ENCODE data around the gene RBMS3. TPM values are rescaled to one million over a fixed set of nuclear protein-coding genes. Genes with fewer than 3 reads are reported as not detected.

RBMS3 gene
- total RNA-seq, 4 donors from 2014 or later = 2.8 to 77.6 (median 13.7) TPM

DNA sequence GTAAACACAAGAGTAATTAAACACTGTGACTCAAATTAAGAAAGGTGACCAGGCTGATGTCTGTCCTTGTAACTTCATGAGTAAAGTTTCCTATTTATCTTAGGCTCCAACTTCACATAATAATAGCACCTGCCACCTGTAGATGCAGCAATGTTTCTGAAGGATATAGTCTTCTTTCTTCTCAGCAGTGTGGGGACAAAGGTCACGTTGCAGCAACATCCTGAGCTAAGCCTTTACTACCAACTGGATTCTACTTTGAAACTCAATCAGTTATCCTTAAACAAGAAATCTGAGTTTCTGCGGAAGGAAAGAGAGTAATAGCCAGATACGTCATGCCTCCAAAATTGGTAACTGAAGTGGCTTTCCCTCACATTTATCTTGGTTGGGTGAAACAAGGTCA is 253.1 kb downstream of the RBMS3 start:
- no peak for DNase-seq
- TF ChIP-seq, protein P1, sequence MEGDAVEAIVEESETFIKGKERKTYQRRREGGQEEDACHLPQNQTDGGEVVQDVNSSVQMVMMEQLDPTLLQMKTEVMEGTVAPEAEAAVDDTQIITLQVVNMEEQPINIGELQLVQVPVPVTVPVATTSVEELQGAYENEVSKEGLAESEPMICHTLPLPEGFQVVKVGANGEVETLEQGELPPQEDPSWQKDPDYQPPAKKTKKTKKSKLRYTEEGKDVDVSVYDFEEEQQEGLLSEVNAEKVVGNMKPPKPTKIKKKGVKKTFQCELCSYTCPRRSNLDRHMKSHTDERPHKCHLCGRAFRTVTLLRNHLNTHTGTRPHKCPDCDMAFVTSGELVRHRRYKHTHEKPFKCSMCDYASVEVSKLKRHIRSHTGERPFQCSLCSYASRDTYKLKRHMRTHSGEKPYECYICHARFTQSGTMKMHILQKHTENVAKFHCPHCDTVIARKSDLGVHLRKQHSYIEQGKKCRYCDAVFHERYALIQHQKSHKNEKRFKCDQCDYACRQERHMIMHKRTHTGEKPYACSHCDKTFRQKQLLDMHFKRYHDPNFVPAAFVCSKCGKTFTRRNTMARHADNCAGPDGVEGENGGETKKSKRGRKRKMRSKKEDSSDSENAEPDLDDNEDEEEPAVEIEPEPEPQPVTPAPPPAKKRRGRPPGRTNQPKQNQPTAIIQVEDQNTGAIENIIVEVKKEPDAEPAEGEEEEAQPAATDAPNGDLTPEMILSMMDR (IDR thresholded peaks at IDR 0.05) = no peak
- no peak for TF ChIP-seq POLR2A (IDR thresholded peaks at IDR 0.05)
- H3K27me3 ChIP-seq = no peaks in the 10 kb centered on the region

DNA sequence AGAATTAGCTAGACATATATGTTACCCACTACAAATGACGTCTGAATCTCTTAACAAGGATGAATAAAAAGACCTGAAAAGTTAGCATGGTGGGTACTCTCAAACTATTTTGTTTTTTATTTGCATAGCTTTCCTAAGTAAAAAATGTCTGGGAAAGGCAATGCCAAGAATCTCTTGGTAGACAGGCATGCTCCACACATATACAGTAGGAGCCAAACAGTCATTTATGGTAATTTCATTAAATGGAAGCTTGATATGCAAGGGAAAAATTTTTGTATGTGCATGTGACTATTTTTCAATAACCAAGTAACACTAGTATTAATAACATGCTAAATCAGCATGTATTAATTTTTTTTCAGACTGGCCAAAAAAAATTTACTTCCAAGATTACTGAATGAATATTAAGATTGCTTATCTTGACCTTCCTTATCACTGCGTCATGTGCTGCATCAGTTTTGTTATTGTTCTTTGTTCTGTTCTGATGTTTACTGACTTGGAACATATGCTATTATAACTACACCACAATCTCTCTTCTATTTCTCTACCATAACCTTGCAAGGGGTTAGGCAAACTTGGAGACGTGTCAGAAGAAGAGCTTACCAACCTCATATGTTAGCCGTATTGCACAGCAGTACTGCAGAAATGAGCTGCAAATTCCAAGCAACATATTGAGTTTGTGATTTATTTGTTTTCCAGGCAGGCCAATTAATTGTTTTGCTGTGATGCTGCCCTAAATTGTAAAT is 255.3 kb downstream of the RBMS3 start:
- no peaks in the 10 kb centered on the region for H3K36me3 ChIP-seq
- no peaks in the 10 kb centered on the region for H3K4me1 ChIP-seq
- no peaks in the 10 kb centered on the region for H3K9me3 ChIP-seq
- no peak for TF ChIP-seq POLR2A (IDR thresholded peaks at IDR 0.05)
- H3K27ac ChIP-seq = no peak overlapping the region
- DNase-seq = no peak
- H3K27me3 ChIP-seq = no peaks in the 10 kb centered on the region
- no peak overlapping the region for H3K4me3 ChIP-seq

More for the DNA sequence above, 253.1 kb downstream of the RBMS3 start:
- no peak overlapping the region for H3K27ac ChIP-seq
- H3K9me3 ChIP-seq = no peaks in the 10 kb centered on the region
- no peak overlapping the region for H3K4me3 ChIP-seq
- H3K36me3 ChIP-seq = no peaks in the 10 kb centered on the region
- H3K4me1 ChIP-seq = no peaks in the 10 kb centered on the region

DNA sequence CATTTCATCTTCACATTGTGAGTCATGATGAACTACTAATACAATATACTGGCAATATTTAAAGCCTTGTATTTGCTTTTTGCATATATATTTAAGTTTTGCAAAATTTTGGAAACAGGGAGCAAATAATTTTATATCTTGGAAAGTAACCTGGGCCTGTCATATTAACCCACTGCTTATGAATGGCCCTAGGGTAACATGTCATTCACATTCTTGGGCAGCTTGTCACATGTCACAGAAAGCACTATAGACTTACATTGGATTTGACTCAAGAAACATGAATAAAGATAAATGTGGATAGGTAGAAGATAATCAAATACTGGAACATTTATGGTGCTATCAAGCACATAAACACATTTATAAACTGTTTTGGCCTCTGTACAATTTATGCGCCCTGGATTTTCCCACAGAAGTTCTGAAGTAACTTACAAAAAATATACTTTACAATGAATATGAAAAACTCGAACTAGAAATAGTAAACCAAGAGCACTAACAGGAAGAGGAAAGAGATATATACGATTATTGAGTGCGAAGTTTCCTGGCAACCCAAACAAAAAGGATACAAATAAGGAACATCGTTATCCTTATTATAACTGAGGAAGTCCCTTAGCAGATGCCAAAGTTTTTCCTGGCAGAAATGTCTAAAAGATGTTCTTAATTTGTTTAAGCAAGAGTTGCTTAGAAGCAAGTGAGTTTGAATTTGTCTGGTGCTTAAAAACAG is 257.2 kb downstream of the RBMS3 start:
- H3K27me3 ChIP-seq = no peaks in the 10 kb centered on the region
- no peak overlapping the region for H3K4me3 ChIP-seq
- H3K4me1 ChIP-seq = no peaks in the 10 kb centered on the region
- H3K27ac ChIP-seq = peak overlapping the region in 1 of 4 donors; percentile 22
- no peak for TF ChIP-seq POLR2A (IDR thresholded peaks at IDR 0.05)
- TF ChIP-seq, protein P1 (IDR thresholded peaks at IDR 0.05) = no peak
- H3K36me3 ChIP-seq = no peaks in the 10 kb centered on the region
- H3K9me3 ChIP-seq = no peaks in the 10 kb centered on the region
- no peak for DNase-seq

DNA sequence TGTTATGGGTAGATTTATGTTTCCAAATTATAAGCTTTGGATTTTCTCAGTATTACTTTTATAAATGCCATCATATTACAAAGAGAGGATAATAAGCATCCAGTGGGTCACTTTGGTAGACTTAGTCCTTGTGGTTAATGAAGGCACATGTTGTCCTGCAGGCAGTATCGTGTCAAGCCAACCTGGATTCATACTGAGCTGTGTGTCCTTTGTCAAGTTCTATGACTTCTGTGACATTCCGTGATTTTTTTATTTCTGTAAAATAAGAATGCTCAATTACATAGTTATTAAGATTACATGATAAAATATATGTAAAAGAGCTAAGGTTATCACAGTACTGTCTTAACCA is 257.7 kb downstream of the RBMS3 start:
- no peak overlapping the region for H3K4me3 ChIP-seq
- no peaks in the 10 kb centered on the region for H3K4me1 ChIP-seq
- TF ChIP-seq, protein P1 (IDR thresholded peaks at IDR 0.05) = no peak
- TF ChIP-seq POLR2A (IDR thresholded peaks at IDR 0.05) = no peak
- H3K36me3 ChIP-seq = no peaks in the 10 kb centered on the region
- H3K27ac ChIP-seq = peak overlapping the region in 1 of 4 donors; percentile 22
- no peaks in the 10 kb centered on the region for H3K9me3 ChIP-seq
- H3K27me3 ChIP-seq = no peaks in the 10 kb centered on the region
- DNase-seq = no peak

DNA sequence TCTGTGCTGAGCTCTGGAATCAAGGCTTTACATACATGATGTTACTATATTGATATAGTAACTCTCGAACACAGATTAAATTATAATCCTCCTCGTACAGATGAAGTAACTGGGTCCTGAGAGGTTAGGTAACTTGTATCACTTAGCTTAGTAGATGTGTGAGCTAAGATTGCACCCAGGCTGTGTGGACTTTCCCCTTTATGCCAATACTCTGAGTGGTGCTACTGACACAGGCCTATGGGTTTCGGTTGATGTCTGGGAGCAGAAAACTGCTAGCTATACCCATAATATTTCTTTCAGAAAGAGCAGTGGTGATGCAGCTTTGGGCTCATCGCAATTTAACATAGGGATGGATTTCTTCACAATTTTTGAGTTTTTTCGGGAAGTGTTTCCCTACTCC is 259.7 kb downstream of the RBMS3 start:
- Histone ChIP-seq H3K9me3 (no peaks in the 10 kb centered on the region), H3K4me1 (no peaks in the 10 kb centered on the region), H3K36me3 (no peaks in the 10 kb centered on the region), H3K4me3 (no peak overlapping the region), H3K27ac (no peak overlapping the region), H3K27me3 (no peaks in the 10 kb centered on the region)
- no peak for DNase-seq
- TF ChIP-seq POLR2A (IDR thresholded peaks at IDR 0.05) = no peak
- TF ChIP-seq, protein P1 (IDR thresholded peaks at IDR 0.05) = no peak

DNA sequence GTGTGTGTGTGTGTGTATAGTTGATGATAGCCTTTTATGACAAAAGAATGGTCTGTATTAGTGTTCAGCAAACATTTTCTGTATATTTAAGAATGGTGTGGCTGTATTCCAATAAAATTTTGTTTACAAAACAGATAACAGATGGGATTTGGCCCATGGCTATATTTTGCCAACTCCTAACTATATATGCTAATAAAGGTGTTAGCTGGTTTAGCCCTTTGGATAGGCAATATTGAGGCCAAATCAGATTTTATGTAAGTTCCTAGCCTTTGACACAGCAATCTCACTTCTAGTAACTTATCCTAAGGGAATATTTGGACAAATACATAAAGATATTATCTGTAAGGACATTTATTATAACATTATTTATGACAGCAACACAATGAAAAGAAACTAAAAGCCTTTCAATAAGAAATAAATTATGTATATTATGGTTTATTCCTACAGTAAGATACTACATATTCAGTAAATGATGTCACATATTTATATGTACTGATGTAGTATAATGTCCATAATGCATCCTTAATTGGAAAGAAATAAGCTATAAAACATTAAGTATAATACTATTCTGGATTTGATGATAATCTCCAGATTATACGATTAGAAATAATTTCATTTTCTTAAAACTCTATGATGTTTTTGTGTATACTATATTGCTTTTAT is 264.0 kb downstream of the RBMS3 start:
- H3K36me3 ChIP-seq = no peaks in the 10 kb centered on the region
- TF ChIP-seq, protein P1 (IDR thresholded peaks at IDR 0.05) = no peak
- TF ChIP-seq POLR2A (IDR thresholded peaks at IDR 0.05) = no peak
- no peaks in the 10 kb centered on the region for H3K27me3 ChIP-seq
- H3K4me1 ChIP-seq = no peaks in the 10 kb centered on the region
- no peak for DNase-seq
- H3K9me3 ChIP-seq = no peaks in the 10 kb centered on the region
- no peak overlapping the region for H3K27ac ChIP-seq
- no peak overlapping the region for H3K4me3 ChIP-seq
